Mucosa of stomach (tissue), 1 donor: Measurements from ENCODE around the gene CDSN.
"Not testable (repeated sequence)": the region's sequence is repeated elsewhere in the genome, so short reads cannot be mapped to it uniquely, and the experiment has no call there.

ENCODE experiments used
- H3K27me3 ChIP-seq: one replicate; pipeline ENCODE4 v1.7.0; 2013; ENCODE audit warnings: mild to moderate bottlenecking, low read length; ENCODE audit not compliant: control insufficient read depth, insufficient read depth
- H3K36me3 ChIP-seq: one replicate; pipeline ENCODE4 v1.7.0; 2013; ENCODE audit warnings: low read length; ENCODE audit not compliant: control insufficient read depth, insufficient read depth
- H3K4me1 ChIP-seq: one replicate; pipeline ENCODE4 v1.7.0; 2013; ENCODE audit warnings: mild to moderate bottlenecking, low read length; ENCODE audit not compliant: control insufficient read depth, insufficient read depth
- H3K4me3 ChIP-seq: one replicate; pipeline ENCODE4 v1.7.0; 2013; ENCODE audit warnings: low read length
- H3K9ac ChIP-seq: one replicate; pipeline ENCODE4 v1.7.0; 2013; ENCODE audit warnings: mild to moderate bottlenecking, low read length, moderate library complexity
- H3K9me3 ChIP-seq: one replicate; pipeline ENCODE4 v1.7.0; 2013; ENCODE audit warnings: mild to moderate bottlenecking, low read length, moderate library complexity; ENCODE audit not compliant: control insufficient read depth
- donor health status: Pancreatic carcinoma.

CDSN gene

GRCh38 chr6:31067028-31067427 lies 53.2 kb downstream of the CDSN start:
- not testable (repeated sequence) for H3K36me3 ChIP-seq, H3K27me3 ChIP-seq, H3K4me3 ChIP-seq, H3K4me1 ChIP-seq, H3K9ac ChIP-seq, H3K9me3 ChIP-seq

- no peaks in the 10 kb centered on the region for H3K27me3 ChIP-seq
- no peaks in the 10 kb centered on the region for H3K9me3 ChIP-seq
- no peaks in the 10 kb centered on the region for H3K36me3 ChIP-seq
- H3K4me3 ChIP-seq = no peak overlapping the region
- H3K4me1 ChIP-seq = no peaks in the 10 kb centered on the region
- H3K9ac ChIP-seq = no peak overlapping the region
Measured at GRCh38 chr6:31065556-31065955, 54.7 kb downstream of the CDSN start.
